Progenitor cell of endocrine pancreas (in vitro differentiated cells): ENCODE results near the gene APLP1. TPM values are rescaled to one million over a fixed set of nuclear protein-coding genes. Genes with fewer than 3 reads are reported as not detected.
A peak's percentile ranks its signal among the peaks of the same experiment; 100 is the strongest.

Source experiments
- DNase-seq: peaks from one replicate; pipeline ENCODE4 v3.0.0; 2021; ENCODE audit warnings: low spot score; ENCODE audit not compliant: unreplicated experiment
- H3K27ac Mint-ChIP-seq: 2 replicates; pipeline ENCODE4 v1.8.0; 2021; ENCODE audit warnings: mild to moderate bottlenecking, moderate library complexity, mixed read lengths
- H3K27me3 Mint-ChIP-seq: 2 replicates; pipeline ENCODE4 v1.8.0; 2021; ENCODE audit warnings: mixed read lengths
- H3K36me3 Mint-ChIP-seq: 2 replicates; pipeline ENCODE4 v1.8.0; 2022; ENCODE audit warnings: mixed read lengths; ENCODE audit not compliant: insufficient read depth
- H3K4me1 Mint-ChIP-seq: 2 replicates; pipeline ENCODE4 v1.8.0; 2021; ENCODE audit warnings: low read depth, mixed read lengths
- H3K4me3 Mint-ChIP-seq: 2 replicates; pipeline ENCODE4 v1.8.0; 2021; ENCODE audit warnings: low read depth, mild to moderate bottlenecking, moderate library complexity, mixed read lengths
- H3K9me3 Mint-ChIP-seq: 2 replicates; pipeline ENCODE4 v1.8.0; 2021; ENCODE audit warnings: low read depth, mixed read lengths
- long read RNA-seq: library from polyadenylated mRNA; unstranded; transcript quantifications from one replicate; pipeline ENCODE4 v2.0.0, GENCODE V29; 2020
- total RNA-seq: library from RNA; stranded (reverse); gene quantifications from 2 replicates; pipeline ENCODE4 v1.2.1, GENCODE V29; 2021
- TF ChIP-seq, protein P1 (sequence below): fragments of 200-600 bp; sonication (generic); IDR thresholded peaks from one replicate; pipeline ENCODE4 v1.5.0; 2021; ENCODE audit warnings: antibody characterized with exemption, mild to moderate bottlenecking; ENCODE audit not compliant: unreplicated experiment

The APLP1 gene
- 134 and 135 TPM in 2 replicates for total RNA-seq
- long read RNA-seq, partial matches to known transcripts, result 2 of 3 reads
- long read RNA-seq, other reads (novel, unspliced or antisense), result 1 of 3 reads

DNA sequence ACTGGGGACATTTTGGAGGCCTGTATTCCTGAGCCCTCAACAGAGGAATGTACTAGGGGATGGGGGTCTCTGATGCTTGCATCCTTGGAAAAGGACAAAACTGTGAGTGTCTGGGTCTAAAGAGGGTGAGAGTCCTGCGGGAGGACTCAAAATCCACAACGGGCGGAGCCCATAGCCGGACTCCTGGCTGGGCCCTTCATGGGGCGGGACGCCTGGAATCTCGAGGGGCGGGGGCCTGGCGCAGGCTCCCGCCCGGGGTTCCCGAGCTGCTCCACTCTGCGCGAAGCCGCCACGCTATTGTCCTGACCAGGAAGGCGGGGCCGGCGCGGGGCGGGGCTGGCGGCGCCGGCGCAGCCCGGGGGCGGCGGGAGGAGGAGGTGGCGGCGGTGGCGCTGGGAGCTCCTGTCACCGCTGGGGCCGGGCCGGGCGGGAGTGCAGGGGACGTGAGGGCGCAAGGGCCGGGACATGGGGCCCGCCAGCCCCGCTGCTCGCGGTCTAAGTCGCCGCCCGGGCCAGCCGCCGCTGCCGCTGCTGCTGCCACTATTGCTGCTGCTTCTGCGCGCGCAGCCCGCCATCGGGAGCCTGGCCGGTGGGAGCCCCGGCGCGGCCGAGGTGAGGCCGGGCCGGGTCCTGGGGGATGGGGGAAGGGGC lies at the start of gene APLP1:
TSS of gene APLP1 (plus strand) at position 403 of the 651 bp plus-strand sequence. CDS start at position 466, 63 bp downstream.
- peaks cover 11% of the 10 kb centered on the region for H3K4me1 Mint-ChIP-seq
- peak within 1 kb of the TSS; percentile 81 for H3K27ac Mint-ChIP-seq
- peaks cover 5% of the 10 kb centered on the region for H3K27me3 Mint-ChIP-seq
- H3K36me3 Mint-ChIP-seq, result peaks cover 18% of the 10 kb centered on the region
- DNase-seq, result peak; percentile 70
- H3K9me3 Mint-ChIP-seq, result no peaks in the 10 kb centered on the region
- peak within 1 kb of the TSS; percentile 75 for H3K4me3 Mint-ChIP-seq
- TF ChIP-seq, protein P1, sequence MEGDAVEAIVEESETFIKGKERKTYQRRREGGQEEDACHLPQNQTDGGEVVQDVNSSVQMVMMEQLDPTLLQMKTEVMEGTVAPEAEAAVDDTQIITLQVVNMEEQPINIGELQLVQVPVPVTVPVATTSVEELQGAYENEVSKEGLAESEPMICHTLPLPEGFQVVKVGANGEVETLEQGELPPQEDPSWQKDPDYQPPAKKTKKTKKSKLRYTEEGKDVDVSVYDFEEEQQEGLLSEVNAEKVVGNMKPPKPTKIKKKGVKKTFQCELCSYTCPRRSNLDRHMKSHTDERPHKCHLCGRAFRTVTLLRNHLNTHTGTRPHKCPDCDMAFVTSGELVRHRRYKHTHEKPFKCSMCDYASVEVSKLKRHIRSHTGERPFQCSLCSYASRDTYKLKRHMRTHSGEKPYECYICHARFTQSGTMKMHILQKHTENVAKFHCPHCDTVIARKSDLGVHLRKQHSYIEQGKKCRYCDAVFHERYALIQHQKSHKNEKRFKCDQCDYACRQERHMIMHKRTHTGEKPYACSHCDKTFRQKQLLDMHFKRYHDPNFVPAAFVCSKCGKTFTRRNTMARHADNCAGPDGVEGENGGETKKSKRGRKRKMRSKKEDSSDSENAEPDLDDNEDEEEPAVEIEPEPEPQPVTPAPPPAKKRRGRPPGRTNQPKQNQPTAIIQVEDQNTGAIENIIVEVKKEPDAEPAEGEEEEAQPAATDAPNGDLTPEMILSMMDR, result no peak

DNA sequence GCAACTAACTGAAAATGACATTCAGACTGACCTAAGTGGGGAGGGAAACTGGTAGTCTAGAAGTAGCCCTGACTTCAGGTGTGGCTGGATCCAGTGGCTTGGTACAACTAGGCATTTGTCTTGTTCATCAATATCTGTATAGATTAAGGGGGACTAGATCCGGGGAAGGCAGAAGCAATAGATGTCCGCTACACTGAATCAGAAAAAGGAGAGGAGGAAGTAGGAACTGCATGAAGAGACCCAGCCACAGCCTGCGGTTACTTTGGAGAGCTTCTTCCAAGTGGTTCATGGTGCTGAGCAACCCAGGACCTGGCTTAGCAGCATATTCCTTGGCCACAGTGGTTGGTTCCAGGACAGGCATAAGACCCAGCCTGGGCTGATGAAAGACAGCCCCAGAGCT lies 45.8 kb upstream of the APLP1 start:
- TF ChIP-seq, protein P1, result no peak
- H3K4me3 Mint-ChIP-seq, result no peak overlapping the region
- no peaks in the 10 kb centered on the region for H3K9me3 Mint-ChIP-seq
- no peaks in the 10 kb centered on the region for H3K36me3 Mint-ChIP-seq
- H3K4me1 Mint-ChIP-seq, result peaks cover 3% of the 10 kb centered on the region
- no peak overlapping the region for H3K27ac Mint-ChIP-seq
- H3K27me3 Mint-ChIP-seq, result peaks cover 28% of the 10 kb centered on the region
- no peak for DNase-seq

DNA sequence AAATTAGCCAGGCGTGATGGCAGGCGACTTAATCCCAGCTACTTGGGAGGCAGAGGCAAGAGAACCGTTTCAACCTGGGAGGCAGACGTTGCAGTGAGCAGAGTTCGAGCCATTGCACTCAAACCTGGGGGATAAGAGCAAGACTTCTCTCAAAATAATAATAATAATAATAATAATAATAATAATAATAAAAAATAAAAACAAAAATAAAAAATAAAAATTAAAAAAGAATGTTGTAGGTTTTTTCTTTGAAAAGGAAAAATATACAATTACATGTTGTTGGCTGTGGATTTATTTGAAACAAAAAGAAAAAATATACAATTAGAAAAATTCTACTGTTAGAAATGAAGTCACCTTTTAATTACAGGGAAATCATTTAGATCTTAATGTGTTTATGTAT lies 44.2 kb upstream of the APLP1 start:
- H3K4me3 Mint-ChIP-seq, result no peak overlapping the region
- H3K27me3 Mint-ChIP-seq, result peaks cover 29% of the 10 kb centered on the region
- H3K4me1 Mint-ChIP-seq, result peaks cover 3% of the 10 kb centered on the region
- DNase-seq, result no peak
- no peaks in the 10 kb centered on the region for H3K9me3 Mint-ChIP-seq
- TF ChIP-seq, protein P1, result no peak
- H3K27ac Mint-ChIP-seq, result no peak overlapping the region
- H3K36me3 Mint-ChIP-seq, result no peaks in the 10 kb centered on the region

DNA sequence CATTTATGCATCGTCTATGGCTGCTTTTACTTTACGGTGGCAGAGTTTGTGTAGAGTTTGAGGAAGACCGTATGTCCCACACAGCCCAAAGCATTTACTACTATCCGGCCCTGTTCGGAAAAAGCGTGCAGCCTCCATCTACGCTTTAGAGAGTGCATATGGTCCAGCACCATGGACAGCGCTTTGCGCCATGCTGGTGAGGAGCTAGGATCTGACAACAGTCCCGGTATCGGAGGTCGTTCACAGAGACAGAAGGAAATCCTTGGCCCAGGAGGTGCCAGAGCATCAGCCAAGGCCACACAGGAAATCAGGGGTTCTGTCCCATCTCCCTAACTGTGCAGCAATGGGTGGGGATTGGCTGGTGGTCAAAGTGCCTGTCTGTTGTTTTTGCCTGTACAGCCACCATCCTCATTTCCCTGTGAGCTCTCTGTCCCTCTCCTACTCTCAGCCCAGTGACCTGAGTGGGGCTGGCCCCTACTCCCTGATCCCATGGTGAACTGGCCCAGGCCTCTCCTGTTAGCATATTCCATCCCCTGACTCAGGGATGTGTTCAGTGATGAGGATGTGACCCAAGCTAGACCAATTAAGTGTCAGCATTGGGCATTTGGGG lies 39.6 kb upstream of the APLP1 start:
- no peaks in the 10 kb centered on the region for H3K9me3 Mint-ChIP-seq
- no peak overlapping the region for H3K4me3 Mint-ChIP-seq
- TF ChIP-seq, protein P1, result no peak
- H3K27me3 Mint-ChIP-seq, result peaks cover 45% of the 10 kb centered on the region
- peaks cover 1% of the 10 kb centered on the region for H3K36me3 Mint-ChIP-seq
- DNase-seq, result peak; percentile 80
- H3K27ac Mint-ChIP-seq, result no peak overlapping the region
- no peaks in the 10 kb centered on the region for H3K4me1 Mint-ChIP-seq

DNA sequence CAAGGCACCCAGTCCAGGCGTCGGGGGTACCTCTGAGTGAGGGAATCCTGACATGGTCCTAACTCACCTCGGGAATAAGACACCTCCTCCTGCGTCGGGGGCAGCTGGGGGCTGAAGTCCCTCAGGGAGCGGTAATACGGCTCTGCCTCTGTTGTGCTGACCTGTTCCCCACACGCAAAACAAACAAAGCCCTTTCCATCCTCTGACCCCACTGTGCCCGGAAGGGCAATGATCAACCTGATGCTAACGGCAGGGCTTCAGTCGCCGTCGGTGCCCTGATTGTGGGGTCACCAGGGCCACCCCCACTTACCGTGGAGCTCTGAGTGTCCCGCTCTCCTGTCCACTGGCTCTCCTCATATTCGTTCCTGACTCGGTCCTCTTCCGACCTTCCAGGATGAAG lies 37.4 kb upstream of the APLP1 start:
- Mint-ChIP-seq H3K9me3 (no peaks in the 10 kb centered on the region), H3K36me3 (peaks cover 1% of the 10 kb centered on the region), H3K4me1 (no peaks in the 10 kb centered on the region), H3K27ac (no peak overlapping the region), H3K4me3 (no peak overlapping the region), H3K27me3 (peaks cover 49% of the 10 kb centered on the region)
- TF ChIP-seq, protein P1, result no peak
- no peak for DNase-seq
